Measurements from ENCODE around the gene SCAPER.
"Not testable (repeated sequence)": the region's sequence is repeated elsewhere in the genome, so short reads cannot be mapped to it uniquely, and the experiment has no call there.

- TF ChIP-seq CTCF (conservative IDR thresholded peaks at IDR 0.05; ENCODE audit: low read depth, low read length); EZH2 (IDR thresholded peaks at IDR 0.05; ENCODE audit: borderline replicate concordance, low read depth, low read length, poor library complexity, severe bottlenecking): not testable (repeated sequence)
Measured at GRCh38 chr15:76430711-76431110, 474.4 kb downstream of the SCAPER start.
